Hepatic stellate cell (primary cell): ENCODE data around the gene DAZAP1.

Source experiments
- DNase-seq: peaks from one replicate; pipeline ENCODE4 v3.0.0; 2011; ENCODE audit warnings: low spot score

DAZAP1 gene

DNA sequence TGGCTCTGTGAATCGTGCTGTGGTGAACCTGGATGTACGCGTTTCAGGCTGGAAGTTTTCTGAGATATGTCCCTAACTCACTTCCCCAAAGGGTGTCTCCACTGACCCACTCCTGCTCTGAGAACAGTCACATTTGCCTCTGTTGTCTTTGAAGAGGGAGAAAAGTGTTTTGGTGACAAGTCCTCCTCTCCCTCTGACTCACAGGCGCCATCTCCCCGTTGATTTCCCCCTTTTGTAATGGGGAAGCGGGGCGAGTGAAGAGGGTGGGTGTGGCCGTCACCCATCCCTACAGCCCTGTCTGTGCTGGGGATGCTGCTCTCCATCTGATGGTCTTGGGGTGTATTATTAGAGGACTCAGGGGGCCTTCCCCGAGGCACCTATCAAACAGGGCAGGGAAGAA, 52.1 kb downstream of the DAZAP1 start:
- no peak for DNase-seq

DNA sequence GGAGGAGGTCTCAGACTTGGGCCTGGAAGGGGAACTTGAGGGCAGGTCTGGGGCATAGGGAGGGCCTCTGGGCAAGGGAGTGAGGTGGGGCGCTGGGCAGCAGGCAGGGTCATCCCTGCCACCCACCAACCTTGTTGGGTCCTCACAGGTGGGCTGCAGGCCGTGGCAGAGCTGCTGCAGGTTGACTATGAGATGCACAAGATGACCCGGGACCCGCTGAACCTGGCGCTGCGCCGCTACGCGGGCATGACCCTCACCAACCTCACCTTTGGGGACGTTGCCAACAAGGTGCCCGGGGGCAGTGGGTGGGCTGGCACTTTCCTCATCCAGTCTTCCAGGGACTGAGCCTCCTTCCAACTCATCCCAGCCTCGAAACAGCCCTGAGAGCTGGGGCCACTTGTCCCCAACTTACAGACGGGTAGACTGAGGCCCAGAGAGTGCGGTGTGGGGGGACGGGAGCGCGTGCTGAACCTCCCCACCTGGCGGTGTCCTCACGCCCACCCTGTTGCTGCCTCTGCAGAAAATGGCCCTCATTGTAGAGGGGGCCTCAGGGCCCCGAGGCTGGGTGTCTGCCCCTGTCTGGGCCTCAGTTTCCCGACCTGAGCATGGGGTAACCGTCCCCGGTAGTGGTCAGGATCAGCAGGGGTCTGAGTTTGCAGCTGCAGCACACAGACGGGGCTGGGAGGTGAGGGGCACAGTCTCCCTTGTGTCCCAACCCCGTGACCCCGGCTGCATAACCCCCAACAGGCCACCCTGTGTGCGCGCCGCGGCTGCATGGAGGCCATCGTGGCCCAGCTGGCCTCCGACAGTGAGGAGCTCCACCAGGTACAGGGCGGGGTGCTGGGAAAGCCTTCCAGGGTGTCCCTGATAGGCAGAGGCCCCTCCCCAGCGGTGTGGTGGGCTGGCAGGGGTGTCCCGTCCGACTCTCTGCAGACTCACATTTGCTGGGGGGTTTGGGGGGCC, 52.9 kb downstream of the DAZAP1 start:
- no peak for DNase-seq

DNA sequence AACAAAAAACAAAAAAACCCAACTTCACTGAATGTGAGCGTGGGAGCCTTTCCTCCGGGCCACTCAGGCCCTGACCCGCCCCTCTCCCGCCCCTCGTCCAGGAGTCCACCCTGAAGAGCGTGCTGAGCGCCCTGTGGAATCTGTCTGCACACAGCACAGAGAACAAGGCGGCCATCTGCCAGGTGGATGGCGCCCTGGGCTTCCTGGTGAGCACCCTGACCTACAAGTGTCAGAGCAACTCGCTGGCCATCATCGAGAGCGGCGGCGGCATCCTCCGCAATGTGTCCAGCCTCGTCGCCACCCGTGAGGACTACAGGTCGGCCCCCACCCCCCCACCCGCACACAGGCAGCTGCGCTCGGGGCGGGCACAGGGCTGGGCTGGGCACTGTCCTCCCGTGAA, 54.5 kb downstream of the DAZAP1 start:
- no peak for DNase-seq

DNA sequence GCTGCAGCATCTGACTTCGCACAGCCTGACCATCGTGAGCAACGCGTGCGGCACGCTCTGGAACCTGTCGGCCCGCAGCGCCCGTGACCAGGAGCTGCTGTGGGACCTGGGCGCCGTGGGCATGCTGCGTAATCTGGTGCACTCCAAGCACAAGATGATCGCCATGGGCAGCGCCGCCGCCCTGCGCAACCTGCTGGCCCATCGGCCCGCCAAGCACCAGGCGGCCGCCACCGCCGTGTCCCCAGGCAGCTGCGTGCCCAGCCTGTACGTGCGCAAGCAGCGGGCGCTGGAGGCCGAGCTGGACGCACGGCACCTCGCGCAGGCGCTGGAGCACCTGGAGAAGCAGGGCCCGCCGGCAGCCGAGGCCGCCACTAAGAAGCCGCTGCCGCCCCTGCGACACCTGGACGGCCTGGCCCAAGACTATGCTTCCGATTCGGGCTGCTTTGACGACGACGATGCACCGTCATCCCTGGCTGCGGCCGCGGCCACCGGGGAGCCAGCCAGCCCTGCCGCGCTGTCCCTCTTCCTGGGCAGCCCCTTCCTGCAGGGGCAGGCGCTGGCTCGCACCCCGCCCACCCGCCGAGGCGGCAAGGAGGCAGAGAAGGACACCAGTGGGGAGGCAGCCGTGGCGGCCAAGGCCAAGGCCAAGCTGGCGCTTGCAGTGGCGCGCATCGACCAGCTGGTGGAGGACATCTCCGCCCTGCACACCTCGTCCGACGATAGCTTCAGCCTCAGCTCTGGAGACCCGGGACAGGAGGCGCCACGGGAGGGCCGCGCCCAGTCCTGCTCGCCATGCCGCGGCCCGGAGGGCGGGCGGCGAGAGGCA, 58.0 kb downstream of the DAZAP1 start:
- DNase-seq = peak; percentile 86

DNA sequence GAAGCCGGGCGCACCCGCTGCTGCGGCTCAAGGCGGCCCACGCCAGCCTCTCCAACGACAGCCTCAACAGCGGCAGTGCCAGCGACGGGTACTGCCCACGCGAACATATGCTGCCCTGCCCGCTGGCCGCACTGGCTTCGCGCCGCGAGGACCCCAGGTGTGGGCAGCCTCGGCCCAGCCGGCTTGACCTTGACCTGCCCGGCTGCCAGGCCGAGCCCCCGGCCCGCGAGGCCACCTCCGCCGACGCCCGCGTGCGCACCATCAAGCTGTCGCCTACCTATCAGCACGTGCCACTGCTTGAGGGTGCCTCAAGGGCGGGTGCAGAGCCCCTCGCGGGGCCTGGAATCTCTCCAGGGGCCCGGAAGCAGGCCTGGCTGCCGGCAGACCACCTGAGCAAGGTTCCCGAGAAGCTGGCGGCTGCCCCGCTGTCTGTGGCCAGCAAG, 58.7 kb downstream of the DAZAP1 start:
- no peak for DNase-seq

DNA sequence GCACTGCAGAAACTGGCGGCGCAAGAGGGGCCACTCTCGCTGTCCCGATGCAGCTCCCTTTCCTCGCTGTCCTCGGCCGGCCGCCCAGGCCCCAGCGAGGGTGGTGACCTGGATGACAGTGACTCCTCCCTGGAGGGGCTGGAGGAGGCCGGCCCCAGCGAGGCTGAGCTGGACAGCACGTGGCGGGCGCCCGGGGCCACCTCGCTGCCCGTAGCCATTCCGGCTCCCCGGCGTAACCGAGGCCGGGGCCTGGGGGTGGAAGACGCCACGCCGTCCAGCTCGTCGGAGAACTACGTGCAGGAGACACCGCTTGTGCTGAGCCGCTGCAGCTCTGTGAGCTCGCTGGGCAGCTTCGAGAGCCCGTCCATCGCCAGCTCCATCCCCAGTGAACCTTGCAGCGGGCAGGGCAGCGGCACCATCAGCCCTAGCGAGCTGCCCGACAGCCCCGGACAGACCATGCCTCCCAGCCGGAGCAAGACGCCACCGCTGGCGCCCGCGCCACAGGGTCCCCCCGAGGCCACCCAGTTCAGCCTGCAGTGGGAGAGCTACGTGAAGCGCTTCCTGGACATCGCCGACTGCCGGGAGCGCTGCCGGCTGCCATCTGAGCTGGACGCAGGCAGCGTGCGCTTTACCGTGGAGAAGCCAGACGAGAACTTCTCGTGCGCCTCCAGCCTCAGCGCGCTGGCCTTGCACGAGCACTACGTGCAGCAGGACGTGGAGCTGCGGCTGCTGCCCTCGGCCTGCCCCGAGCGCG, 59.3 kb downstream of the DAZAP1 start:
- DNase-seq = no peak

DNA sequence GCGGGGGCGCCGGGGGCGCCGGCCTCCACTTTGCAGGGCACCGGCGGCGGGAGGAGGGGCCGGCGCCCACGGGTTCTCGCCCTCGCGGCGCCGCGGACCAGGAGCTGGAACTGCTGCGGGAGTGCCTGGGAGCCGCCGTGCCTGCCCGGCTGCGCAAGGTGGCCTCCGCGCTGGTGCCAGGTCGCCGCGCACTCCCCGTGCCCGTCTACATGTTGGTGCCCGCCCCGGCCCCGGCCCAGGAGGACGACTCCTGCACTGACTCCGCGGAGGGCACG, 59.8 kb downstream of the DAZAP1 start:
- DNase-seq = no peak

DNA sequence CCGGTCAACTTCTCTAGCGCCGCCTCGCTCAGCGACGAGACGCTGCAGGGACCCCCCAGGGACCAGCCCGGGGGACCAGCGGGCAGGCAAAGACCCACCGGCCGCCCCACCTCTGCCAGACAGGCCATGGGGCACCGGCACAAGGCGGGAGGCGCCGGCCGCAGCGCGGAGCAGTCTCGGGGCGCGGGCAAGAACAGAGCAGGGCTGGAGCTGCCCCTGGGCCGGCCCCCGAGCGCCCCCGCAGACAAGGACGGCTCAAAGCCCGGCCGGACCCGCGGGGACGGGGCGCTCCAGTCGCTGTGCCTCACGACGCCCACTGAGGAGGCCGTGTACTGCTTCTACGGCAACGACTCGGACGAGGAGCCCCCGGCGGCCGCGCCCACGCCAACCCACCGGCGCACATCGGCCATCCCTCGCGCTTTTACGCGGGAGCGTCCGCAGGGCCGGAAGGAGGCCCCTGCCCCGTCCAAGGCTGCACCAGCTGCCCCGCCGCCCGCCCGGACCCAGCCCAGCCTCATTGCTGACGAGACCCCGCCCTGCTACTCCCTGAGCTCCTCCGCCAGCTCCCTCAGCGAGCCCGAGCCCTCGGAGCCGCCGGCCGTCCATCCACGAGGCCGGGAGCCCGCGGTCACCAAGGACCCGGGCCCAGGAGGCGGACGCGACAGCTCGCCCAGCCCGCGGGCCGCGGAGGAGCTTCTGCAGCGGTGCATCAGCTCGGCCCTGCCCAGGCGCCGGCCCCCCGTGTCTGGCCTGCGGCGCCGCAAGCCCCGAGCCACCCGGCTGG, 60.3 kb downstream of the DAZAP1 start:
- DNase-seq = no peak

DNA sequence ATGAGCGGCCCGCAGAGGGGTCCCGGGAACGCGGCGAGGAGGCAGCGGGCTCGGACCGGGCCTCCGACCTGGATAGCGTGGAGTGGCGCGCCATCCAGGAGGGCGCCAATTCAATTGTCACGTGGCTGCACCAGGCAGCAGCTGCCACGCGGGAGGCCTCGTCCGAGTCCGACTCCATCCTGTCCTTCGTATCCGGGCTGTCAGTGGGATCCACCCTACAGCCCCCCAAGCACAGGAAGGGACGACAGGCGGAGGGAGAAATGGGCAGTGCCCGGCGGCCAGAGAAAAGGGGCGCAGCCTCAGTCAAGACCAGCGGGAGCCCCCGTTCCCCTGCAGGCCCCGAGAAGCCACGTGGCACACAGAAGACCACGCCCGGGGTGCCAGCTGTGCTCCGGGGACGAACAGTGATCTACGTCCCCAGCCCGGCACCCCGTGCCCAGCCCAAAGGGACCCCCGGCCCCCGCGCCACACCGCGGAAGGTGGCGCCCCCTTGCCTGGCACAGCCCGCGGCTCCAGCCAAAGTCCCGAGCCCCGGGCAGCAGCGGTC, 61.0 kb downstream of the DAZAP1 start:
- DNase-seq = no peak

DNA sequence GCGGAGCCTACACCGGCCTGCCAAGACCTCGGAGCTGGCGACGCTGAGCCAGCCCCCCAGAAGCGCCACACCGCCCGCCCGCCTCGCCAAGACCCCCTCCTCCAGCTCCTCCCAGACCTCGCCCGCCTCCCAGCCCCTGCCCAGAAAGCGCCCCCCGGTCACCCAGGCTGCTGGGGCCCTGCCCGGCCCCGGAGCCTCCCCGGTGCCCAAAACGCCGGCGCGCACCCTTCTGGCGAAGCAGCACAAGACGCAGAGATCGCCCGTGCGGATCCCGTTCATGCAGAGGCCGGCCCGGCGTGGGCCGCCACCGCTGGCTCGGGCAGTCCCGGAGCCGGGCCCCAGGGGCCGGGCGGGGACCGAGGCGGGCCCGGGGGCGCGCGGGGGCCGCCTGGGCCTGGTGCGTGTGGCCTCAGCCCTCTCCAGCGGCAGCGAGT, 61.5 kb downstream of the DAZAP1 start:
- DNase-seq = no peak

DNA sequence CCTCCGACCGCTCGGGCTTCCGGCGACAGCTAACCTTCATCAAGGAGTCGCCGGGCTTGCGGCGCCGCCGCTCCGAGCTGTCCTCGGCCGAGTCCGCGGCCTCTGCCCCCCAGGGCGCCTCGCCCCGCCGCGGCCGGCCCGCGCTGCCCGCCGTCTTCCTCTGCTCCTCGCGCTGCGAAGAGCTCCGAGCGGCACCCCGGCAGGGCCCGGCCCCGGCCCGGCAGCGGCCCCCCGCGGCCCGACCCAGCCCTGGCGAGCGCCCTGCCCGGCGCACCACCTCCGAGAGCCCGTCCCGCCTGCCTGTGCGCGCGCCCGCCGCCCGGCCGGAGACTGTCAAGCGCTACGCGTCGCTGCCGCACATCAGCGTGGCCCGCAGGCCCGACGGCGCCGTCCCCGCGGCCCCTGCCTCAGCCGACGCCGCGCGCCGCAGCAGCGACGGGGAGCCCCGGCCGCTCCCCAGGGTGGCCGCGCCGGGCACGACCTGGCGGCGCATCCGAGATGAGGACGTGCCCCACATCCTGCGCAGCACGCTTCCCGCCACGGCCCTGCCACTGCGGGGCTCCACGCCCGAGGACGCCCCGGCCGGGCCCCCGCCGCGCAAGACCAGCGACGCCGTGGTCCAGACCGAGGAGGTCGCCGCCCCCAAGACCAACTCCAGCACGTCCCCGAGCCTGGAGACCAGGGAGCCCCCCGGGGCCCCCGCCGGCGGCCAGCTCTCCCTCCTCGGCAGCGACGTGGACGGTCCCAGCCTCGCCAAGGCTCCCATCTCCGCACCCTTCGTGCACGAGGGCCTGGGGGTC, 62.1 kb downstream of the DAZAP1 start:
- no peak for DNase-seq

DNA sequence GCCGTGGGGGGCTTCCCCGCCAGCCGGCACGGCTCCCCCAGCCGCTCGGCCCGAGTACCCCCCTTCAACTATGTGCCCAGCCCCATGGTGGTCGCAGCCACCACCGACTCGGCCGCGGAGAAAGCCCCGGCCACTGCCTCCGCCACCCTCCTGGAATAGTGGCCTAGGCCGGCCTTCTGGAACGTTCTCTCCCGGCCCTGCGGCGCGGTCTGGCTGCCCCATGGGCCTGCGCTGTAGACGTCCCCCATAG, 62.6 kb downstream of the DAZAP1 start:
- DNase-seq = no peak

DNA sequence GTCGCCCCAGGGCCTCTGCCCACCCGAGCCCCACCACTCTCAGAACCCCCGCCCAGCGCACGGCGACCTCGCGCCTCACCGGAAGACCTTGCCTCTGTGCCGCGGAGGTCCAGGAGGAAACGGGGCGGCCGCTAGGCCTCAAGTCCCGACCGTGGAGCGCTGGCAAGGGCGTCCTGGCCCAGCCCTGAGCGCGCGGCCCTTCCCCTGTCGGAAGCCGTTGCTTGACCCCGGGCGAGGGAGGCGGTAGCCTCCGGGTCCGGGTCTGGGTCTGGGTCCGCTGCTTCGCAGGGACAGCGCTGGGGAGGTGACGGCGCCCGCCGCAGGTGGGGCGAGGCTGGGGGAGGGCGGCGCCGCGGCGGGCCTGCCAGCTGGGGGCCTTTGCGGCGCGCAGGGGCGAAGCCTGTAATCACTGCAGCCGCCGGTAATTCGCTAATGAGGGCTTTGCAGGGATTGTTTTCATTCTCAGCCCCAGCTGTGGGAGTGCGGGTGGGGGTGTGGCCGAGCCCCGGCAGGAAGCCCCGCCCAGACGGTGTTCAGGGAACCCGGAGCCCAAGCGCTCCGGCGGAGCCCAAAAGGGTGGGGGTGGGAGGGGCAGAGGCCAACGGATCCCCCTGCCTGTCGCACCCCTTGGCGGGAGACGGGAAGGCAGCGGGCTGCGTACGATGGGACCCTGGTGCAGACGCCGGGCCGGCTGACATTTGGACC, 63.1 kb downstream of the DAZAP1 start:
- no peak for DNase-seq

DNA sequence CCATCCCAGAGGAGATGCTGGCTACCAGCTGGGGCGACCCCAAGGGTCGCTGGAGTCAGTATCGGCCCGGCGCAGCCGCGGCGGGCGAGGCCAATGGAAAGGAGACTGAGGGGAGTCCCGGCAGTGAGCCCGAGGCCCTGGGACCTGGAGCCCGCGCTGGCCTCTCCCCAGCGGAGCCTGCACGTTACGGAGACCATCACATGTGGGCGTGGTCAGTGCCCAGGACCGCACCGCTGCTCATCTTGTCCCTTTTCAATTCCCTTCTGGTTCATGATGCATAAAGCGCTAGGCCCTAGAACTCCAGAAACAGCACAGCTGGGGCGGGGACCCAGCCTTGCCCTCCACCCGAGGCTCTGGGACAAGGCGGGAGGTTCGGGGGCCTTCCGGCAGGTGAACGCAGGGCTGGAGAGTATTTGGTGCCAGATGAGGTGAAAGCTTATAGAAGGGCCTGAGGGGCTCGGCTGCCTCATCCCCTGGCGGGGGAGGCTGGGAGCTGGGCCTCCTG, 63.7 kb downstream of the DAZAP1 start:
- no peak for DNase-seq

DNA sequence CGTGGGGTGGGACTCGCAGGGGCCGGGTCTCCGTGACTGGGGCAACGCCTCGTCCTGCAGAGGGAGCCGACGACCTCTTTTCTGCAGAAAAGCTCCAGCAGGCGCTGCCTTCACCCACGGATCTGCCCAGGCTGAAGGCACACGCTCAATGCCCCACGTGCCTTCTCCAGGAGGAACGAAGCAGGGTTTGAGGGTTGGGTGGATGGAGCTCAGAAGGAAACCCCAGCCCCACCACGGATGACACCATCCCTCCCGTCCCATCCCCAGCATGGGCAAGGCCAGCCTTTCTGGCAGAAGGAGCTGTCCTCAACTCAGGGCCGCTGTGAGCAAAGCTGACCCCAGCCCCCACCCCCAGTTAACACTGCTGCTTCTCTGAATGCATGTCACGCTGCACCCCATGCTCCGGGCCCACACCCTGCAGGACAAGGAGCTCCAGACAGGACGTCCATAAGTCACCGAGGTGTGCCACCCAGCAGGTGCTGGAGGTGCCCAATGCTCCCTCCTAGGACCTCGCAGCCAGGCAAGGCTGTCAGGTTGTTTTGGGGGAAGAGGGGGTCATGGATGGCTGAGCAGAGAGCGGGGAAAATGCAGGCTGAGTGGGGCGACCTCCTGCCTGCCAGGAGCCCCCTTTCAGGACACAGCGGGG, 64.3 kb downstream of the DAZAP1 start:
- no peak for DNase-seq

DNA sequence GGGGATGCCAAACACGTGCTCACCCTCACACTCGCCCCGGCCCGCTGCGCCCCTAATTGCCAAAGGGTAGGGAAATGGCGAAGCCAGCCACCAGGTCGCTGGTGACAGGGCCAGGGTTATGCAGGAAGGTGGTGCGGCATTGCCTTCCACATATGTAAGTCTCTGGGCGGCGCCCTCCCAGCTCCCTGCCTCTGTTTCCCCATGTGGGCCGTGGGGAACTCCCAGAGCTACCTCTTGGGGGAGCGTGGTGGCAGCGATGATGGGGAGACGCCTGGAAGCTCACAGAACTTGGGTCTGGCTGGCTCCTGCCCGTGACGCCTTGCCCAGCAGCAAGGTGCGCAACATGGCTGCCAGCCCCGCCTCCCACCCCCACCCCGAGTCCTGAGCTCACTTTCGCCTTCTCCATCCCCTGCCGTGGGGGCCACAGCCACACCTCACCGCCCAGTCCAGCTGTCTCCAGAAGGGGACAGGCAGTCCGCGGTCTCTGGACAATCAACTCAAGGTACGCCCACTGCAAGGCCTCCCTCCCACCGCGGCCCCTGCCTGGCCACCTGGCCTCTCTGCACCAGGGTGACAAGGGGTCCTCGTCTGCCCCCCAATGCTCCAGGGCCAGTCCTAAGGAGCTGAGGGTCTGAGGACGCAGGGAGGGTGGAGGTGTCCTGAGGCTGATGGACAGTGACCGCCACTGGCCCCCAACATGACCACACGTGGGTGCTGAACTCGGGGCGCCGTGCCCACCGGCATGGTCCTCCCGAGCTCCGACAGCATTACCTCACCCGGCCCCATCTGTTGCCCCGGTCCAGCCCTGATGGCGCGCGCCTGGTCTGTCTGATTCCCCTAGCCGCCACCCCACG, 65.1 kb downstream of the DAZAP1 start:
- DNase-seq = no peak

DNA sequence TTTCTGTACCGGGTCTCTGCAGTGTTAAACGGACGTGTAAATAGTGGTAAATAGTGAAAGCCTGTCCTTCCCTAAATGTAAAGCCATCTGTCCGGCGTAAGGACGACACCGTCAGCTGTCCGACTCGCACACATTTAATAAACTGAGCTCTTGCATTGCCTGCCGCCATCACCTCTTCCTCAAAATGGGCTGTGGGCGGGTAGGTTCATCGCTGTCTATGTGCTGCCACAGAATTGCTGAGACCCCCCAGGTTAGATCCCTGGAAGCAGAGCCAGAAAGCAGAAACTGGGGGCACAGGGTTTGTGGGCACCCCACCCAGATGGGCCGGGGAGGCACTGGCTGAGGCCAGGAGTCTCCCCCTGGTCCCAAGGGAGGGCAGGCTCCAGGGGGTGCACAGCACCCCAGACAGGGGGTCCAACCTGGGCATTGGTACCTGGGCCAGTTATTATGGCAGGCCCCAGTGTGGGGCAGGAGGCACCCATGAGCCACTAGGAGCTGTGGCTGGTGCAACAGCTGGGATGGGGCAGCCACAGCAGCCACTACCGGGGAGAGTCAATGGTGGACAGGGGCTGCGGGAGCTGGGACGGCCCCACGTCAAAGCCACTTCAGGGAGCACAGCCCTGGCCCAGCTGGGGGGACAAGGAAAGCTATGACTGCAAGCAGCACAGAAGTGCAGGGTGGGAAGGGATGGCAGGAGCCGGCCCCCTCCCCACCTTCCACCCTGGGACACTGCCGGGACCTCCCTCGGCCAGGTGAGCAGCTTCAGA, 65.9 kb downstream of the DAZAP1 start:
- DNase-seq = no peak
